ENCODE measurements around the gene SSBP3.
A peak's percentile ranks its signal among the peaks of the same experiment; 100 is the strongest.

Gene SSBP3

DNA sequence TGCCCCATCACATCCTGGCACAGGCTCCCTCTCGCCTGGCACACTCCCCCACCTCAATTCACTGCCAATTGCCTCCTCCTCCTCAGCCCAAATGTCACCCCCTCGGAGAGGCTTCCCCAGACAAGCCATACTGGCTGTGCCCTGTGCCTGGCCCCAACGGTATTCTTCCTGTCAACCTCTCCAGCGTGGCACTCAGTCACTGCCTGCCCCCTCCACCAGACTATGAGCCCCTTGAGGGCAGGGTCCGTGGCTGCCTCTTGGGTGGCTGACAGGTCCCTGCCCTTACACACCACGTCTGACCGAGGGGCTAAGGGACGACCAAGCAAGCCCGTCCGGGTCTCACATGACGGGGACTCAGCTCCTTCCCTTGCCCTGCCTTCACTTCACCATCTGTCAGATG is 131.3 kb downstream of the SSBP3 start:
- TF ChIP-seq CTCF (IDR thresholded peaks at IDR 0.05; ENCODE audit: low read length, missing control alignments): no peak
- no peak for DNase-seq (ENCODE audit: low read depth)
- H3K4me3 ChIP-seq (replicated peaks; ENCODE audit: low read depth, low read length): no peak overlapping the region

- no peak overlapping the region for H3K4me3 ChIP-seq (replicated peaks; ENCODE audit: low read depth, low read length)
- TF ChIP-seq CTCF (IDR thresholded peaks at IDR 0.05; ENCODE audit: low read length, missing control alignments): no peak
- no peak for DNase-seq (ENCODE audit: low read depth)
These were observed 131.7 kb downstream of the SSBP3 start for GRCh38 chr1:54274448-54274847.

DNA sequence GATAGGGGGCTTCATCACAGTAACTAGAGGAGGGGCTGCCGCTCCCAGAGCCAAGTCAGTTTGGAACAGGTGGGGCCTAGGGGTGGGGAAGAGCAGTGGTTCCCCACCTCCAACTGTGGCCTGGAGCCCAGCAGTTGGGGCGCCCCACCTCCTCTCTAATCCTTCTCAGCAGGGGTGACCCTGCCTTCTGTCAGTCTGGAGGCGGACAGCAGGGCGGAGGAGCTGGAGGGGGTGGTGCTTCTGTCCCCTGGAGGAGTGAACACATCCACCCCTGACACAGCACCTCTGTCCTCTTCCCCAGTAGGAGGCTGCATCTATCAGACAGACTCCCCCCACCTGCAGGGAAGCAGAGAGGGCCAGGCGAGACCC is 132.4 kb downstream of the SSBP3 start:
- no peak overlapping the region for H3K4me3 ChIP-seq (replicated peaks; ENCODE audit: low read depth, low read length)
- TF ChIP-seq CTCF (IDR thresholded peaks at IDR 0.05; ENCODE audit: low read length, missing control alignments): no peak
- DNase-seq (ENCODE audit: low read depth): no peak

DNA sequence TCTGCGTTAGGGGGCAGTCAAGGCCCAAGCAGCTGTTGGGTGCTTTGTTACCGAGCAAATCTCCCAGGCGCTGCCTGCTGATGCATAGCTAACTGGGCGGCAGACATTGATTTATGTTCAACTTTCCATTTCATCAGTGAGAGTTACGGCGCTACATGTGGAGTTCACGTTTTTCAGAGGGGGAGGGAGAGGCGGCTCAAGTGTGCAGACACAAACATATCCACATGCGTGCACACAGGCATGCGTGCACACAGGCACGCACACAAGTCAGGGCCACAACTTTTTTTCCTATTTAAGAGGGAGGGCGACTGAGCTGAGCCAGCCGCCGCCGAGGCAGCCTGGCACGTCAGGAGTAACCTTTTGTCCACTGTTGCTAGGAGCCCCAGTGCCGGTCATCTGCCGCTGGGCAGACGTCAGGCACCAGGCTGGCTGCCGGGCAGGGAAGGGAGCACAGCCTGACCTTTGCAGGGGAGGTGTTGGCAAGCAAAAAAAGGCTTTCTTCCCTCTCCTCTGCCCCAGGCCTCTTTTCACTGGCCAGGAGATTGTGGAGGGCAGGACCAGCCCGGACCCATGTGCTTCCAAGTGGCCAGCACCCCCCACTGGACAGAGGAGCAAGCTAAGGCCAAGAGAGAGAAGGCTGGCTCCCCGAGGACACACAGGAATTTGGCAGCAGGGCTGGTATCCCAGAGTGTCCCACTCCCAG is 133.0 kb downstream of the SSBP3 start:
- no peak overlapping the region for H3K4me3 ChIP-seq (replicated peaks; ENCODE audit: low read depth, low read length)
- peak; percentile 44 for TF ChIP-seq CTCF (IDR thresholded peaks at IDR 0.05; ENCODE audit: low read length, missing control alignments)
- DNase-seq (ENCODE audit: low read depth): peak; percentile 72

GRCh38 chr1:54272772-54273091 is 133.5 kb downstream of the SSBP3 start:
- no peak overlapping the region for H3K4me3 ChIP-seq (replicated peaks; ENCODE audit: low read depth, low read length)
- DNase-seq (ENCODE audit: low read depth): no peak
- no peak for TF ChIP-seq CTCF (IDR thresholded peaks at IDR 0.05; ENCODE audit: low read length, missing control alignments)

- no peak for DNase-seq (ENCODE audit: low read depth)
- no peak overlapping the region for H3K4me3 ChIP-seq (replicated peaks; ENCODE audit: low read depth, low read length)
- TF ChIP-seq CTCF (IDR thresholded peaks at IDR 0.05; ENCODE audit: low read length, missing control alignments): no peak
These were observed 134.1 kb downstream of the SSBP3 start for GRCh38 chr1:54272134-54272533.

DNA sequence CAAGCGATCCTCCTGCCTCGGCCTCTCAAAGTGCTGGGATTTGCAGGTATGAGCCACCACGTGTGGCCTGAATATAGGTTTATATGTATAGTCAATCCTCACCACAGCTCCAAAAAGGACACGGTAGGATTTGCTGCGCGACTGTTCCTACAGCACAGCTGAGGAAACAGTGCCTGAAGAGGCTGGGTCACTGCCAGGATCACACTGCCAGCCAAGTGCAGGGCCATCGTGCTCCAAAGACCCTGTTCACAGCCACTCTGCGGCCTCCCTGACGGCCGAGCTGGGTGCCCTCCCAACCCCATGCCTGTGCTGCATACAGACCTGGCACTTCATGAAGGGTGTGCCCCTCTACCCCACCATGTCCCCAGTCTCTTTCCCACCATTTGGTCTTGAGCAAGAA is 134.9 kb downstream of the SSBP3 start:
- TF ChIP-seq CTCF (IDR thresholded peaks at IDR 0.05; ENCODE audit: low read length, missing control alignments): no peak
- no peak overlapping the region for H3K4me3 ChIP-seq (replicated peaks; ENCODE audit: low read depth, low read length)
- DNase-seq (ENCODE audit: low read depth): no peak

Data from fibroblast of pulmonary artery (primary cell).